Right lobe of liver (tissue), 6 donors: ENCODE measurements around the gene NRSN2. TPM values are rescaled to one million over a fixed set of nuclear protein-coding genes. Genes with fewer than 3 reads are reported as not detected.

Experiments used
- ATAC-seq, 4 donors: fragments of 200-7000 bp; cut with Tn5 transposase; one replicate each; pipeline ENCODE4 v1.9.1; 2020; ENCODE audit warnings: mild to moderate bottlenecking in 4 of 4, moderate library complexity in 4 of 4
- DNase-seq, 3 donors: peaks; one replicate each; pipeline ENCODE4 v3.0.0-alpha.2; 2020
- H3K27ac ChIP-seq, 3 donors: fragments of 200-600 bp; one replicate each; pipeline ENCODE4 v1.8.0; 2022
- H3K27me3 ChIP-seq, 2 donors: fragments of 200-600 bp; one replicate each; pipeline ENCODE4 v1.8.0; 2022
- H3K36me3 ChIP-seq, 4 donors: fragments of 200-600 bp; sonication (generic) in 1 of 4; one replicate each; pipeline versions ENCODE4 v1.5.1 to v1.8.0; 2017 to 2022; ENCODE audit warnings: control low read depth in 1 of 4
- H3K4me1 ChIP-seq, 4 donors: fragments of 200-600 bp; sonication (generic) in 1 of 4; one replicate each; pipeline versions ENCODE4 v1.5.1 to v1.8.0; 2017 to 2022; ENCODE audit warnings: control low read depth in 1 of 4
- H3K4me3 ChIP-seq, 3 donors: fragments of 200-600 bp; one replicate each; pipeline ENCODE4 v1.8.0; 2022
- H3K9me3 ChIP-seq, 4 donors: fragments of 200-600 bp; sonication (generic) in 1 of 4; one replicate each; pipeline versions ENCODE4 v1.5.1 to v1.8.0; 2017 to 2022; ENCODE audit warnings: control low read depth in 1 of 4
- POLR2A ChIP-seq: fragments of 450-650 bp; IDR thresholded peaks from one replicate; pipeline ENCODE4 v1.6.1; 2017; ENCODE audit warnings: antibody characterized with exemption, mild to moderate bottlenecking
- WGBS: methylation state at CpG from one replicate; pipeline ENCODE4 v1.1.6; 2018; ENCODE audit warnings: low coverage, low lambda C conversion rate; ENCODE audit not compliant: insufficient coverage; ENCODE audit errors: missing lambda C conversion rate; 5-methylcytosine and 5-hydroxymethylcytosine counted together
- intact Hi-C, 2 donors: fragments of 100-400 bp; cut with DNase I; formaldehyde crosslinking; loops; one replicate each; pipeline versions ENCODE4 v1.11.2 to v1.14.1; 2022
- total RNA-seq, 6 experiments: library from RNA; depleted of rRNA in 2 of 6; stranded (reverse); fragments of >200 nt in 2 of 6; fragmentation: NEBNext Ultra II Directional in 3 of 6; extraction: Animal tissue kit (Norgen Biotek cat#: 25700) in 3 of 6; gene quantifications; one replicate each; pipeline versions ENCODE4 v1.1.0 to v1.2.4, GENCODE V29; 2016 to 2023
- TF ChIP-seq, protein P1 (sequence below), 4 donors: fragments of 200-600 bp in 3 of 4; fragments of 450-650 bp in 1 of 4; IDR thresholded peaks; one replicate each; pipeline versions ENCODE4 v1.5.1 to v1.8.0; 2016 to 2022; ENCODE audit warnings: antibody characterized with exemption in 4 of 4, mild to moderate bottlenecking in 2 of 4
- donor health status: DM: no; HTN: yes; CAD: no.
- donor health status: DM: no; HTN: no; CAD: no.
- donor health status: DM: no; HTN: no; CAD: no.
- donor health status: DM: no; HTN: yes; CAD: no.
- donor health status: DM: no; HTN: yes; CAD: no.

NRSN2 gene
- total RNA-seq, 6 experiments from 2014 or later: 1.3 to 4.1 (median 1.9) TPM

DNA sequence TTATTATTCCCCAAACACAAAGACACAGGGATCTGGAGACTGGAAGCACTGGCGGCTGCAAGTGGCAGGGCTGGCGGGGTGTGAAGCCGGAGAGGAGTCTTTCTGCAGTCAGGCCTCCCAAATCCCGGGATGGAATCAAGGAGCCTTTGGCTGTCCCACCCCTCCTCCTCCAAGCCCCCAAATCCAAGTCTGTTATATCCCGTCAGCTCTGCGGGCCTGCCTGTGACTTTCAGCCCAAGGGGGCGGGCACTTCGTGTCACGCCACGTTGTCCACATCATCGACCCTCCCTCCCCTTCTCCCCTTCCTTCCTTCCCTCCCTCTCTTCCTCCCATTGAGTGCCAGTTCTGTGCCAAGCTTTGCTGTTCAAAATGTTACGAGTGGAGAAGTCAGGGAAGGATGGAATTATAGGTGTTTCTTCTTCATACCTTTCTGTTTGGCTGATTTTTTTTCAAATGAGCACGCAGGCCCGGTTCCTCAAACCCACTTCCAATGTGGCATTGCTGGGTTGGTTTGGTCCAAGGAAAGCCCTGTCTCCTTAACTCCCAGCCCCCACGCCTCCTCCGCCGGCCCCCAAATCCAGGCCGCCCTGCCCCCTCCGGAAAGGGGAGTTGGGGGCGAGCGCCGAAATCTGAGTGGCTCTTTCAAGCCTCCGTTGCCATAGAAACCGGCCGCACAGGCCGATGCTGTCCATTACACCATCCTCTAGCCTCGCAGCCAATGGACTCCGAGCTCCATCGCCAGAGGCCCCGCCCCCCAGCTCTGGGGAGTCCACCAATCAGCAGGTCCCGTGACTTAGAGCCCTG lies 36.9 kb upstream of the NRSN2 start:
- WGBS: 24% methylated on average over 23 of the region's 31 CpGs
- TF ChIP-seq POLR2A: no peak
- TF ChIP-seq, protein P1, sequence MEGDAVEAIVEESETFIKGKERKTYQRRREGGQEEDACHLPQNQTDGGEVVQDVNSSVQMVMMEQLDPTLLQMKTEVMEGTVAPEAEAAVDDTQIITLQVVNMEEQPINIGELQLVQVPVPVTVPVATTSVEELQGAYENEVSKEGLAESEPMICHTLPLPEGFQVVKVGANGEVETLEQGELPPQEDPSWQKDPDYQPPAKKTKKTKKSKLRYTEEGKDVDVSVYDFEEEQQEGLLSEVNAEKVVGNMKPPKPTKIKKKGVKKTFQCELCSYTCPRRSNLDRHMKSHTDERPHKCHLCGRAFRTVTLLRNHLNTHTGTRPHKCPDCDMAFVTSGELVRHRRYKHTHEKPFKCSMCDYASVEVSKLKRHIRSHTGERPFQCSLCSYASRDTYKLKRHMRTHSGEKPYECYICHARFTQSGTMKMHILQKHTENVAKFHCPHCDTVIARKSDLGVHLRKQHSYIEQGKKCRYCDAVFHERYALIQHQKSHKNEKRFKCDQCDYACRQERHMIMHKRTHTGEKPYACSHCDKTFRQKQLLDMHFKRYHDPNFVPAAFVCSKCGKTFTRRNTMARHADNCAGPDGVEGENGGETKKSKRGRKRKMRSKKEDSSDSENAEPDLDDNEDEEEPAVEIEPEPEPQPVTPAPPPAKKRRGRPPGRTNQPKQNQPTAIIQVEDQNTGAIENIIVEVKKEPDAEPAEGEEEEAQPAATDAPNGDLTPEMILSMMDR (IDR thresholded peaks at IDR 0.05): no peak
- peak; percentile 95 to 99 (median 96) for ATAC-seq
- no peaks in the 10 kb centered on the region for H3K9me3 ChIP-seq
- H3K4me1 ChIP-seq: no peaks in the 10 kb centered on the region
- no peaks in the 10 kb centered on the region for H3K36me3 ChIP-seq
- intact Hi-C loops: no loop called here
- H3K27me3 ChIP-seq: no peaks in the 10 kb centered on the region
- H3K4me3 ChIP-seq: peak overlapping the region; percentile 4 to 31 (median 29)
- peak overlapping the region; percentile 54 to 59 (median 58) for H3K27ac ChIP-seq
- DNase-seq: peak; percentile 86 to 91 (median 91)

DNA sequence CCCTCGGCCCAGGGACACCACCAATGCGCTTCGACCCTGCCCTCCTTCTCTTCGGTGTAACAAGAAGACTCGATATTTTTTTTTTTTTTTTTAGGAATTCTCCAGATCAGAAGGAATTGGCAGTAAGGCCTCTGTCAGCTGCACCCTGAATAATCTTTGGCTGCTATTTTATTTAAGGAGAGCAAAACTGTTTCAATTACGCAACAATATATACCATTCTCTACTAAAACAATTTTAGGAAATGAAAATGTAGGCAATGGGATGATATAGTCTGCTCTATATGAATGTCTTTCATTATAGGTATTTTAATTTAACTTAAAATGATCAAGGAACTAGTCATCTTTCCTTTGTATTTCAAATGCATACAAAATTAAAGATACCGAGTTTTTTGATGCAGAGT lies 36.3 kb upstream of the NRSN2 start:
- TF ChIP-seq, protein P1 (IDR thresholded peaks at IDR 0.05): no peak
- no peak for TF ChIP-seq POLR2A
- Histone ChIP-seq H3K4me3 (peak overlapping the region in 1 of 3 donors; percentile 31), H3K4me1 (no peaks in the 10 kb centered on the region), H3K9me3 (no peaks in the 10 kb centered on the region), H3K27me3 (no peaks in the 10 kb centered on the region), H3K27ac (no peak overlapping the region), H3K36me3 (no peaks in the 10 kb centered on the region)
- WGBS: 19% methylated on average over 7 of the region's 7 CpGs
- intact Hi-C loops: no loop called here
- no peak for DNase-seq
- ATAC-seq: no peak

DNA sequence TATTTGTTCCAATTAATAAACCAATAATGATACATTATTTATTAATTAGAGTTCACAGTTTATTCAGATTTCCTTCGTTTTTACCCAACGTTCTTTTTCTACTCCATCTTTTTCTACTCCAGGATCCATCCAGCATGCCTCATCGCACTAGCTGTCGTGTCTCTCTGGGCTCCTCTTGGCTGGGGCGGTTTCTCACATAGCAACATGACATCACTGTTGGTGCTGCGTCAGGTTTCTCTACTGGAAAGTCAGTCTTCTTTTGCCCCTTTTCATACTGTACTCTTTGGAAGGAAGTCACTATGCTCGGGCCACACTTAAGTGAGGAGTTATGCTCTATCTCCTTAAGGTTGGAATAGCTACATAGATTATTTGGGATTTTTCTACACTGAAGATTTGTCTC lies 35.3 kb upstream of the NRSN2 start:
- no peak overlapping the region for H3K4me3 ChIP-seq
- no peaks in the 10 kb centered on the region for H3K9me3 ChIP-seq
- no peak overlapping the region for H3K27ac ChIP-seq
- intact Hi-C loops: no loop called here
- 87% methylated on average over 7 of the region's 7 CpGs for WGBS
- H3K27me3 ChIP-seq: no peaks in the 10 kb centered on the region
- TF ChIP-seq, protein P1 (IDR thresholded peaks at IDR 0.05): no peak
- H3K4me1 ChIP-seq: no peaks in the 10 kb centered on the region
- no peak for ATAC-seq
- H3K36me3 ChIP-seq: no peaks in the 10 kb centered on the region
- DNase-seq: no peak

DNA sequence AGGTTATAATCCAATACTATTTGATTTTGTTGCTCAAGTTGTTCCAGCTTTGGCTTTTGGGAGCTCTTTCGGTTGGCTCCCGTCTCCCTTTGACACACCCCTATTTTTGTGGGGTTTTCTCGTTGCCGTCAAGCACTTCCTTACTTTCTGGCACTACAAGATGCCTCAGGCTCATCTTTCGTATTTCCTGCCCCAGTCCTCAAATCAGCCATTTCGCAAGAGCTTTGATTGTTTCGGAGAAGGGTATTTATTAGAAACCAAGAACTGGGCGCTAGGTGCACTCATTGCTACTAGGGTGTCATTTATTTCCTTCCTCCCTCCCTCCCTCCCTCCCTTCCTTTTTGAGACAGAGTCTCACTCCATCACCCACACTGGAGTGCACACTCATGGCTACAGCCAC lies 34.8 kb upstream of the NRSN2 start:
- Histone ChIP-seq H3K36me3 (no peaks in the 10 kb centered on the region), H3K4me3 (no peak overlapping the region), H3K9me3 (no peaks in the 10 kb centered on the region), H3K4me1 (no peaks in the 10 kb centered on the region), H3K27me3 (no peaks in the 10 kb centered on the region), H3K27ac (no peak overlapping the region)
- intact Hi-C loops: no loop called here
- 70% methylated on average over 8 of the region's 8 CpGs for WGBS
- DNase-seq: no peak
- no peak for ATAC-seq
- TF ChIP-seq POLR2A: no peak
- TF ChIP-seq, protein P1 (IDR thresholded peaks at IDR 0.05): no peak
